ENCODE measurements around the gene RAP1A.

RAP1A gene

DNA sequence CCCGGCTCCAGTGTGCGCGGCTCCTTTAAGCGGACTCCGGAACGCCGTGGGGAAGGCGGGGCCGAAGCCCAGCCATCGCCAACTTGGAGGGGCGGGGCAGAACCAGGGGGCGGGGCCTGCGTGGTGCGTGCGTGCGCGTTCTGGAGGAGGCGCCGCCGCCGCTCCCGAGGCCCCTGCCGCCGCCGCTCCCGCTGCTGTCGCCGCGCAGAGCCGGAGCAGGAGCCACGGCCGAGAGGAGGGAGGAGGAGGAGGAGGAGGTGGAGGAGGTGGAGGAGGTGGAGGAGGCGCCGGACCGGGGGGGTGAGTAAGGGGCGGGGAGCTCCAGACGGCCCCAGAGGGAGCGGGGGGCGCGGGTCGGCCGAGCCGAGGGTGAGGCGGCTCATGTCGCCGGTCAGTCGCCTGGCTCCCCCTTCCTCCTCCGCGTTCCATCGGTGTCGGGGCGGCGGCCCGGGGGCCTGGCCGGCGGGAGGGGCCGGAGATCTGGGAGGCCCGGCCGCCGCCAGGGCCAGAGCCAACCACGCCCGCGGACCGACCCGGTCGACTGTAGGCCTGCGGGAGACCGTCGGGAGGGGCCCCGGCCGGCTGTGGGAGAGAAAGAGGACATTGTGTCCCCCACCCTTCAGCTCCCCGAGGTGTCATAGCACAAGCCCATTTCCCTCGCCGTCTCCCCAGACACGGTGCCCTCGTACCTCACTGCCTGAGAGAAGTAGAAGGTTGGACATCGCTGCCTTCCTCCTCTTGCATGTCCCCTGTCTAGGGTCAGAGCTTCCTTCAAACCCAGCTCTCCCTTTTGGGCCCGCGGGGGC lies at the start of gene RAP1A:
Gene RAP1A (plus strand): TSS at position 155 of the 806 bp plus-strand sequence. CDS start 71,572 bp downstream, outside the sequence.
- peak; percentile 96 for DNase-seq (ENCODE audit: low read depth)
- H3K4me3 ChIP-seq (ENCODE audit: low read depth, low read length), result peak within 1 kb of the TSS; percentile 91
- TF ChIP-seq, protein P1, sequence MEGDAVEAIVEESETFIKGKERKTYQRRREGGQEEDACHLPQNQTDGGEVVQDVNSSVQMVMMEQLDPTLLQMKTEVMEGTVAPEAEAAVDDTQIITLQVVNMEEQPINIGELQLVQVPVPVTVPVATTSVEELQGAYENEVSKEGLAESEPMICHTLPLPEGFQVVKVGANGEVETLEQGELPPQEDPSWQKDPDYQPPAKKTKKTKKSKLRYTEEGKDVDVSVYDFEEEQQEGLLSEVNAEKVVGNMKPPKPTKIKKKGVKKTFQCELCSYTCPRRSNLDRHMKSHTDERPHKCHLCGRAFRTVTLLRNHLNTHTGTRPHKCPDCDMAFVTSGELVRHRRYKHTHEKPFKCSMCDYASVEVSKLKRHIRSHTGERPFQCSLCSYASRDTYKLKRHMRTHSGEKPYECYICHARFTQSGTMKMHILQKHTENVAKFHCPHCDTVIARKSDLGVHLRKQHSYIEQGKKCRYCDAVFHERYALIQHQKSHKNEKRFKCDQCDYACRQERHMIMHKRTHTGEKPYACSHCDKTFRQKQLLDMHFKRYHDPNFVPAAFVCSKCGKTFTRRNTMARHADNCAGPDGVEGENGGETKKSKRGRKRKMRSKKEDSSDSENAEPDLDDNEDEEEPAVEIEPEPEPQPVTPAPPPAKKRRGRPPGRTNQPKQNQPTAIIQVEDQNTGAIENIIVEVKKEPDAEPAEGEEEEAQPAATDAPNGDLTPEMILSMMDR (IDR thresholded peaks at IDR 0.05; ENCODE audit: insufficient read depth, low read depth, low read length, missing control alignments), result no peak

DNA sequence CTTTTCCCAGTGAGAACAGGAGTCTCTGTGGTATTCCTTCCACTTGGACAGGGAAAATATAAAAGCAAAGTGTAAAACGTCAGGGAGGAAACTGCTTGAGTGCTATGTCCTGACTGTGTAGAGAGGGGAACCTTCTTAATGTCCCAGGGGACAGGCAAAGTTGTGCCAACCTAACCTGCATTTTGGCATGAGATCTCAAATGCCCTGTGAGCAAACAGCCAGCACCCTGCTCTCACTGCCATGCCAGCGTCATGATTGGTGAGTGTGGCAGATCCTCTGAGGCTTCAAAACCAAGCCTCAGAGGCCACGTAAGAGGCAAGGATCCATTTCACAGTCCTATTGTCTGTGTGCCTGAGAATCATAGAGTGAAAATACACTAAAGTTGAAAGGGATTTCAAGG lies 49.7 kb upstream of the RAP1A start:
- no peak for DNase-seq (ENCODE audit: low read depth)
- TF ChIP-seq, protein P1 (IDR thresholded peaks at IDR 0.05; ENCODE audit: insufficient read depth, low read depth, low read length, missing control alignments), result no peak
- H3K4me3 ChIP-seq (ENCODE audit: low read depth, low read length), result no peak overlapping the region

DNA sequence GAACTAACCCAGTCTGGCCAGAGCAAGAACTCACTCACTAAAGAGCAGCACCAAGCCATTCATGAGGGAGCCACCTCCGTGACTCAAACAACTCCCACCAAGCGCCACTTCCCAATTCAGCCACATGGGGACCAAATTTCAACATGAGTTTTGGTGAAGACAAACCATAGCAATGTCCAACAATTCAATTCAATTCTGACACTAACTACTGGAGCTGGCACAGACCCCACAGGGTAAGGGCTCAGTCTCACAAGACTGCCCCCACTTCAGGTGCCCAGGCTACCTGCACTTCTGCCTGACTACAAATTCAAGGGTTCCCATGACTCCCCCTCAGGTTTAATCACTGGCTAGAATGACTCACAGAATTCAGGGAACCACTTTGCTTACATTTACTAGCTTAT lies 48.8 kb upstream of the RAP1A start:
- DNase-seq (ENCODE audit: low read depth), result peak; percentile 65
- H3K4me3 ChIP-seq (ENCODE audit: low read depth, low read length), result no peak overlapping the region
- TF ChIP-seq, protein P1 (IDR thresholded peaks at IDR 0.05; ENCODE audit: insufficient read depth, low read depth, low read length, missing control alignments), result peak; percentile 48

DNA sequence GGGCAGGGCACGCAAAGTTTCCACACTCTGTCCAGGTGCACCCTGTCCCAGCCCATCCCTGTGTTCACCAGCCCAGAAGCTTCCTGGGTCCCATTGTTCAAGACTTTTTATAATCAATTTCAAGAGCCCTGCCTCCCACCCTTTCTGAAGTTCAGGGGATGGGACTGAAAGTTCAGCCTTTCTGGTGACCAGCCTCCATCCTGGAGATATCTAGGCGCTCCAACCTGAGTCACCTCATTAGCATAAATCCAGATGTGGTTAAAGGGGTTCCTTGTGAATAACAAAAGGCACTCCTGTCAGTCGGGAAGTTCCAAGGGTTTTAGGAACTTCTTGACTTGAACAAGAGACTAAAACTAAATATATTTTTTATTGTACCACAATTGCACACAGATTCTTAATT lies 48.4 kb upstream of the RAP1A start:
- no peak for DNase-seq (ENCODE audit: low read depth)
- TF ChIP-seq, protein P1 (IDR thresholded peaks at IDR 0.05; ENCODE audit: insufficient read depth, low read depth, low read length, missing control alignments), result no peak

DNA sequence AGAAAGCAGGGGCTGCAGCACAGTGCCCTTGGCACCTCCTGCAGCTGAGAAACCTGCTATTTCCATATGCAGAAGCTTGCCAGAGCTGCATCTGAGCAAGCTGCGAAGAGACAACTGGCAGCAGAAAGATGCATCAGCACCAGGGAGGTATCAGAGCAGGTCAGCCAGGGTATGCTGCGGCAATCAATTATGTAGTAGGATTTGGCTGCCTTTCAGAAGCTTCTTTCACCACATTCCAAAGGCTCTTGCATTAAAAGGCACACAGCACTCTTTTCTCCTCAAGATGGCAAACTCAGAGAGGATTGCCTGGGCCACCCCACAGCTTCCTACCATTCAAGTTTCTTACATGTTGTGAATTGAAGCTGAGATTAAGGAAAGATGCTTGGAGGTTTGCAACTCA lies 47.6 kb upstream of the RAP1A start:
- H3K4me3 ChIP-seq (ENCODE audit: low read depth, low read length), result no peak overlapping the region
- DNase-seq (ENCODE audit: low read depth), result no peak
- TF ChIP-seq, protein P1 (IDR thresholded peaks at IDR 0.05; ENCODE audit: insufficient read depth, low read depth, low read length, missing control alignments), result no peak

More for the DNA sequence above, 48.4 kb upstream of the RAP1A start:
- H3K4me3 ChIP-seq (ENCODE audit: low read depth, low read length), result no peak overlapping the region

DNA sequence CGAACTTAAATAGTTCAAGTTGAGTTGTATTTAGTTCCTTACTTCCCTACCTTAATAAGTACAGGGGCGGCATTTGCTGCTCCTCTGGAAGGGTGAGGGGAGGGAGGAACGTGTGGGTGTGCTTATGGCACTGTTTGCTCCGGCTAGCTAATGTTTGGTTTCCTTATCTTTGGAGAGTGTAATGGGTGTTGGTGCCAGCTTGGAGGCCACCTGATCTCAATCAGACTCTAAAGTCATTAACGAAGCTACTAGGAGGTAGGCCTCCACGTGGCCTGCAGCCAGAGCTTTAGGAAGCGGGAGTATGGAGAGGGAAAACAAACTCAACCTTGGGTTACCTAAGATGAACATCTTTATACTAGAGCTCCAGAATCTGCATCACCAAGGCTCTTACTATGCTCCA lies 43.0 kb upstream of the RAP1A start:
- no peak for DNase-seq (ENCODE audit: low read depth)
- TF ChIP-seq, protein P1 (IDR thresholded peaks at IDR 0.05; ENCODE audit: insufficient read depth, low read depth, low read length, missing control alignments), result no peak
- no peak overlapping the region for H3K4me3 ChIP-seq (ENCODE audit: low read depth, low read length)

DNA sequence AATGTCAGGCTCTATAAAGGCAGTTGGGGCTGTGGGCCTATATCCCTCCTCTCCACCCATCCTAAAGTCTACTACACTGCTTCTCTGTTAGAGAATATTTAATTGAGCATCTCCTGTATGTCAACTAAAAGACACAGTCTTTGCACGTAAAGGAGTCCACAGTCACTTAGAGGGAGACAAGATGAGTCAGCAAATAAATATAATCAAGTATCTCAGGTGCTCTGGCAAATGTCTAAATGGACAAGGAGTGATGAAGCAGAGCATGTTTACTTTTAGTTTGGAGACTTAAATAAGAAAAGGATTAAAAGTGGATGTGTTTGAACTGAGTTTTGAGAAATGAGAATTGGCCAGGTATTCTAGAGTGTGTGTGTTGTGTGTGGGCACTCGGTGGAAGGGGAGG lies 41.8 kb upstream of the RAP1A start:
- H3K4me3 ChIP-seq (ENCODE audit: low read depth, low read length), result no peak overlapping the region
- TF ChIP-seq, protein P1 (IDR thresholded peaks at IDR 0.05; ENCODE audit: insufficient read depth, low read depth, low read length, missing control alignments), result no peak
- no peak for DNase-seq (ENCODE audit: low read depth)
